GM19372 (cell line): ENCODE results near the gene ACTR1B.
"Not testable (repeated sequence)": the region's sequence is repeated elsewhere in the genome, so short reads cannot be mapped to it uniquely, and the experiment has no call there.

Source experiments
- ATAC-seq: cut with Tn5 transposase; IDR thresholded peaks from one replicate; pipeline ENCODE4 v1.9.1; 2021; ENCODE audit warnings: mild to moderate bottlenecking, low read depth, moderate library complexity; ENCODE audit not compliant: unreplicated experiment

ACTR1B gene

DNA sequence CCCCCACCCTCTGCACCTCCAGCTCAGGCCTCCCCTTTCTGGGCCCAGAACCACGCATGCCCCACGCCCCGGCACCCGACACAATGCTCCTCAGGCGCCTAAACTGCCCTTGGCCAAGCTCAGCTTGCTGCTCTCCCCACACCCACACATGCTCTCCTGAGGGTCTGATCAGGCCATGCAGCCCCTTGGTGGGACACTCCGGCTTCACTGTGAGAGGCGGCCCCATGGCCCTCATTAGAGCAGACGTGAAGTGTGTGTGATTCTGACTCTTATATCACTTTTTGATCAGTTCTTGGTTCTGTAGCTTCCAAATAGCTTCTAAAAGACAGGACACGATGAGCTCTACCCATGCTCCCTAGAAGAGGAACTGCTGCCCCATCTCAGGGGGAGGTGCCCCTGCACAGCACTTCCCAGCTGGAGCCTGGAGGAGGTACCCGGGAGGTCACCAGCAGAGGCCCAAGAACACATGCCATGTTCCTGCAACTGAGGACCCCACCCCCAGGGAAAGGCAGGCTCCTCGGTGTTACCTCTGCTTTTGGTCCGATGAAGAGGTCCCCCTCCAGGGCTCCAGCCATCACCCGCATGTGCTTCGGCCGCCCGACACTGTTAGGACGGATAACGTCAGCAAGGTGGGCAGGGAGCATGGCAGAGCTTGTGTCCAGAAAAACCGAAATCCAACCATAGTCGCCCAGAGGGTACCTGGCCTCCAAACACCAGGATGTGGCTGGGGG, 3.6 kb downstream of the ACTR1B start:
- no peak for ATAC-seq

DNA sequence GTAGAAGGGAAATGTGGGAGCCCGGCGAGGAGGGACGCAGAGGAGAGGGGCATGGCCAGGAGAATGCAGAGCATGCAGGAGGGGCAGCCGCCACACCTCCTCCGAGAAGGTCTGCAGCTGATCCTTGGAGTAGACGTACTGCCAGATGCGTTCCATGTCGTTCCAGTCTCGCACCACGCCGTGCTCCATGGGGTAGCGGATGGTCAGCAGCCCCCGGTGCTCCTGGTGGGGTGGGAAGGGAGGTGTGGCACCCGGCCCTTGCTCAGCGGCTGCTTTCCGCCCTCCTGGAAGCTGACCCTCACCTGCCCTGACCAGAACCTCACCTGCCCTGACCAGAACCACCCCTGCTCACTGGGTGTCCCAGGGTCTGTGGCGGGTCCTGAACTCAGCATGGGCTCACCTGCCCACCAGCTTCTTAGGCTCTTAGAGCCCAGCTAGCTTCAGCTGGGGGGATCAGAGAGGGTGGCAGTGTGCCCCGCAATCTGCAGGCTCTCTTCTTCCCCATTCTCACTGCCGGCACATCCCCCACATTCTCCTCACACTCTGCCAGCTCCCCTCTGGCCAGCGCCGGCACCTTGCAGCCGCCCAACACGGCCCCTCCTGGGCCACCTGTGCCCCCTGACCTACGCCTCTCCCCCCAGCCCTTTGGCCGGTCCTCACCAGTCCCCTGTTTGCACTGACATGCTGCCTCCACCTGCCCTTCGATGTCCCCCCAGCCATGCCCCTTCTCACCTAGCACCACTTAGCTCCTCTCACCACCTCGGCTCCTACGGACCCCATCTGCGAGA, 4.4 kb downstream of the ACTR1B start:
- no peak for ATAC-seq

- no peak for ATAC-seq
Measured at GRCh38 chr2:97658691-97659157, 5.1 kb downstream of the ACTR1B start.

- ATAC-seq, result no peak
Measured at GRCh38 chr2:97657986-97658690, 5.7 kb downstream of the ACTR1B start.

DNA sequence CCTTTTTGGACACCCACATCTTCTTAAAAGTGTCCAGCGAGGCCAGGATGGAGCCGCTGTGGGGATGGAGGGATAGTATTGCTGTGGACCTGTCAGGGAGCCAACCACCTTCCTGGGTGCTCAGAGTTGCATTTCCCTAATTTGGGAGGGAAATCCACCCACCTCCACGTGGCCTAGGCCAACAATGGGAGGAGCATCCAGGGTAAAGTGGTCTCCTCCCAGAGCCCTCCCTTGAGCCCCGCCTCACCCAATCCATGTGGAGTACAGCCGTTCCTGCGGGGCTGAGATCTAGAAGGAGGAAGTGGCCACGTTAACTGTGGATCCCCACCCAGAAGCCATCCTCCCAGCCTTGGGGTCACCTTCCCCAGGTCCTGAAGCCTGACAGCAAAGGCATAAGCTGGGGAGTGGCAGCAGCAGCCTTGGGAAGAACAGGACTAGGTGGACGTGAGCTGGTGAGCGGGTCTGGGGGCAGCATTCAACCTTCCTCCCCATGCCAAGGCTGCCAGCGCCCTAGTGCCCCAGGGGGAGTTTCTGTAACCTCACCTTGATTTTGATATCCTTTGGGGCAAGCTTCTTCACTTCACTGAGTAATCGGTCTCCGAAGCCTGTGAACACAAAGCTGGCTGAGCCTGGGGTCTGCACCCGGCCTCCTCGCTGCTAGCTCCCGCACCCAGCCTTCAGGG, 6.8 kb downstream of the ACTR1B start:
- ATAC-seq, result no peak

- ATAC-seq, result no peak
Measured at GRCh38 chr2:97656129-97656755, 7.6 kb downstream of the ACTR1B start.

DNA sequence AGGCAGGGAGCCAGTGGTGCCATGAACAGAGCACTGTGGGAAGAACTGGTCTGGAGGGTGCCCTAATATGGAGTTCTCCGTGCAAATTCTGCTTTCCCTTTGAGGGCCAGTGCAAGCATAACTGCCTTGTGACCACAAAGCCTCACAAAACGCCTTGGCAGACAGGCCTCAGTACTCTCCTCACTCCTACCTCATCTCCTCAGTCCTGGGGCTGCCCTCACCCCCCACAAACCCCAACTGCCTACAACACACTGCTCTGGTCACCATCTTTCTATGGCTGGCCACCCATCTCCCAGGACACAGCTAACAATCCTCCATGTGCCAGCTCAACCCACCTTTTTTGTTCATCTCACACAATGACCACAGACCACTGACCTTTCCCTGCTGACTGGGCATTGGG, 9.1 kb downstream of the ACTR1B start:
- ATAC-seq, result no peak

- no peak for ATAC-seq
Measured at GRCh38 chr2:97654309-97654708, 9.5 kb downstream of the ACTR1B start.

- ATAC-seq, result no peak
Measured at GRCh38 chr2:97653874-97654273, 10.0 kb downstream of the ACTR1B start.

DNA sequence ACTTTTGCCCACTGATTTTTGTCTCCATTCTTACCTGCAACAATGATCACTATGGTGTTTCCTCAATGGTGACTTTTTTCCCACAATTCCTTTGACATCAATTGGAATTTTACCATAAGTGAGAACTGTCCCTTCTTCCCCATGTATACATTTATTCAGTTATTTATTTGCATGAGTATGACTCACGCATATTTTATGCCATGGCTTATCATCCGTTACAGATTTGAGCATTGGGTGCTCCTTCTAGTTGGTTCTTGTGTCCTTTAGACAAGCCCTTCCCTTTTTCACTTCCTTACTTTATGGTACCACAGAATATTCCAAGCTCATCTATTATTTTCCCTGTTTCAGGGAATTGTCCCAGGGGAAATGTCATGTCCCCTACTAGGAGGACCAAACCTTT, 10.4 kb downstream of the ACTR1B start:
- no peak for ATAC-seq

DNA sequence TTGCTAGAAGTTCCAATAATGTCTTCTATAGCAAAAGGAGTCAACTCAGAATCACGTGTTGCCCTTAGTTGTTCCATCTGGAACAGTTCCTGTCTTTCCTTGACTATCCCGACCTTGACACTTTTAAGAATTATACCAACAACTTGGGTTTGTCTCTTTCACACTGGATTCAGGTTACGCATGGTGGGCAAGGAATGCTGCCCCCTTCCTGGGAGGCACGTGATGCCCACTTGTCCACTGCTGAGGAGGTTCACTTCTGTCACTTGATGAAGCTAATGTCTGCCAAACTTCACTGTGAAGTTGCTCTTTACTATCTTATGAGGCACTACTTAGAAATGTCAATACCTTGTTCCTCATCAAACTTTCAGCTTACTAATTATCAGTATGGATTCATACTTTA, 12.7 kb downstream of the ACTR1B start:
- no peak for ATAC-seq

- ATAC-seq, result no peak
Measured at GRCh38 chr2:97646977-97647376, 16.9 kb downstream of the ACTR1B start.

GRCh38 chr2:97645695-97646629, 17.9 kb downstream of the ACTR1B start, which contains the start of gene COX5B:
Gene COX5B, plus strand, starts transcription at chr2:97646062. Its CDS starts 25 bp downstream, at chr2:97646087.
- ATAC-seq, result peak; percentile 94

DNA sequence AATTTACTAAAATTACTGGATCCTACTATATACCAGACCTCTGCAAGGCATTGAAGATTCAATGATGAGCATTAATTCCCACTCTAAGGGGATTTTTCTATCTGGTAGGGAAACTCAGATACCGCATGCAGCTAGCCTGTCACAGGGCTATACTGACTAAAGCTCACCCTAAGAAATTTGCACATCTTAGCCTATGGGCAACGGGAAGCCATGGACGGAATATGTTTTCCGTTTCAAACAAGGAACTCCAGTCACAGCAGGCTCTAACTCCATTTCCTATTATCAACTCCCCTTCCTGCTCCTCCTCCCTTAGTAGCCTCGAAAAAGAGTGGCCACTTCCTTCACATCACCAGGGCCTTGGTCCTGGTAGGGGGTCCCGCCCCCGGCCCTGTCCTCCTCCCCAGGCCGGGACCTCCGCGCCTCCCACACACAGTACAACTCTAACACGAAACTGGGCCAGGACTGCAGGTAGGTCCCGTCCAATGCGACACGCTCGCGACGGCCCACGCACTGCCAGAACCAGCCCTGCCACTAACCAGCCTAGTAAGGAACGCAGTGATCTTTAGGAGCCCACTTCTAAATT, 18.6 kb downstream of the ACTR1B start:
- peak; percentile 30 for ATAC-seq

DNA sequence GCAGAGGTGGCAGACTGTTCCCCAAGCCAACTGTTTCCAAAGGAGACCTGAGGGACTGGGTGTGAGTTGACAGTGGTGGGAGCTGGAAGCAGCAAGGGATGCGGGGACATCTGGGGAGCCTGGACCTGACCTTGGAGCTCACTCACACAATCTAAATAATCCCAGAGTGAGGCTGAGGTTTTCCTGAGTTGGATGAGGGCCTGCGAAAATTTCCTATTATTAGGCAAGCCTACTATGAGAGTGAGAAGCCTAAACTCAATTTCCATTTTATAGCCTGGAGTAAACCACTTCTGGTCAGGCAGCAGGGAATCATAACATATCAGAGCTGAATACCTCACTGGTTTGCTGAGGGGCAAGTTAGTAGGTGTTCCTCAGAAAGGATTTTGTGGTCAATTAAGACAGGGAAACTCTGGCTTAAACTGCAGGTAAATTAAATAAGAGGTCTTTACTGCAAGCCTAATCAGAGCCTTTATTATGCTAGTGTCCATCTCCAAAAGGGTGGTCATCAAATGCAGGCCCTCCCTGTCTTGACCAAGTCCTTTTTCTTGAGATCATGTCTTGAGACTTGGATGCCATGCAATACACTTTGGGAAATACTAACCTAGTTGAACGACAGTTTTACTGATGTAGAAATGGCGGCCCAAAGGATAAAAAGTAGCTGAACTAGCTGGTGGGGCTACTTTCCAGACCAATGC, 19.7 kb downstream of the ACTR1B start:
- ATAC-seq, result no peak

DNA sequence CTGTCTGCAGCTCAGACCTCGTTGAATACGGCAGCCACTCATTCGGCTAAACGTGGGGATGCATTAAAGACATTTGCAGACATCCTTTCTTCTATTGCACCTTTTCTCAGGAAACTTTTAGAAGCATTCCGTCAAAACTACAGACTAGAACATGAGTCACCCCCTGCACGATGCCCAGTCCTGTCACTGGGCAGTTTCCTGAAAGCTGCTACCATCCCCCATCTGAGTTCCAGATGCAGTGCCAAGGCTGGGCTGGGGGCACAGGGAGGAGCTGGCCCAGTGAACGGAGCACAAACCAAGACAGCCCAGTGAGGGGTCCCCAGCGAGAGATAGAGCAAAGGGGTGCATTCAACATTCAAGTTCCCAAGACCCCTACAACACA, 37.8 kb downstream of the ACTR1B start:
- ATAC-seq, result not testable (repeated sequence)

GRCh38 chr2:97625354-97626048, 38.3 kb downstream of the ACTR1B start:
- not testable (repeated sequence) for ATAC-seq
